K562 (cell line): ENCODE measurements around the gene NVL. TPM values are rescaled to one million over a fixed set of nuclear protein-coding genes. Genes with fewer than 3 reads are reported as not detected.

Experiments used
- ARID1B ChIP-seq: fragments of 450-650 bp; IDR thresholded peaks from 2 replicates; pipeline ENCODE4 v1.6.1; 2016; ENCODE audit warnings: antibody characterized with exemption, mild to moderate bottlenecking, inconsistent platforms
- E2F1 ChIP-seq: sonication (generic); formaldehyde crosslinking; IDR thresholded peaks from 2 replicates; pipeline ENCODE4 v1.8.1; 2023; ENCODE audit warnings: mild to moderate bottlenecking, missing genetic modification reagents, moderate library complexity
- PHF21A ChIP-seq: fragments of 450-650 bp; IDR thresholded peaks from 2 replicates; pipeline ENCODE4 v1.6.1; 2017; ENCODE audit warnings: low read depth, borderline replicate concordance
- RBM34 ChIP-seq: fragments of 200-400 bp; formaldehyde crosslinking; IDR thresholded peaks from 2 replicates; pipeline ENCODE4 v1.6.1; 2018; ENCODE audit warnings: low read length, borderline replicate concordance; ENCODE audit not compliant: insufficient read depth
- TOE1 ChIP-seq, 2 experiments: fragments of 450-650 bp in 1 of 2; sonication (generic) in 1 of 2; formaldehyde crosslinking in 1 of 2; IDR thresholded peaks; 2 replicates each; pipeline versions ENCODE4 v1.7.1 to v1.8.0; 2016 to 2022; ENCODE audit warnings: borderline replicate concordance in 2 of 2, mild to moderate bottlenecking in 2 of 2, antibody characterized with exemption in 1 of 2, inconsistent platforms in 1 of 2, low read depth in 1 of 2, missing genetic modification reagents in 1 of 2, moderate library complexity in 1 of 2
- ZNF639 ChIP-seq, 2 experiments: fragments of 200-800 bp in 1 of 2; sonication (Bioruptor generic) in 1 of 2; sonication (generic) in 1 of 2; formaldehyde crosslinking in 1 of 2; IDR thresholded peaks in 1 of 2; conservative IDR thresholded peaks in 1 of 2; 2 replicates each; pipeline versions ENCODE4 v1.5.0 to v1.6.1; 2016 to 2020; ENCODE audit warnings: missing compliant biosample characterization in 1 of 2, missing genetic modification characterization in 1 of 2, missing genetic modification reagents in 1 of 2
- ZNF77 ChIP-seq: fragments of 250-450 bp; sonication (Bioruptor Pico); IDR thresholded peaks from 2 replicates; pipeline ENCODE4 v1.5.0; 2020
- polyA plus RNA-seq, 8 experiments: library from polyadenylated mRNA; depleted of rRNA in 4 of 8; stranded (reverse) in 5 of 8; unstranded in 3 of 8; fragments of >200 nt; fragmentation: Nextera tagmentation in 2 of 8; fragmentation: Illumina TruSeq in 1 of 8; extraction: Ambion mirVana in 2 of 8; extraction: Trizol in 1 of 8; gene quantifications; 2 replicates each; pipeline versions ENCODE4 v1.2.1 to v1.2.3, GENCODE V29; 2011 to 2014; ENCODE audit warnings: inconsistent platforms in 1 of 8, missing spikeins in 1 of 8
- total RNA-seq, 7 experiments: library from RNA; depleted of rRNA in 6 of 7; stranded (reverse); fragments of >200 nt in 6 of 7; fragmentation: Illumina TruSeq in 2 of 7; extraction: Trizol in 2 of 7; gene quantifications; 2 replicates each; pipeline versions ENCODE4 v1.2.1 to v1.2.3, GENCODE V29; 2011 to 2021; ENCODE audit warnings: low replicate concordance in 1 of 7

NVL gene
- total and polyA plus RNA-seq, 9 of the 15 experiments (the other 6 are each of a cell fraction or from before 2014, with no cell fraction given), result 32.5 to 86.6 (median 62.9) TPM

- TF ChIP-seq ARID1B (no peak), ZNF639 (CRISPR knock-in tag; conservative IDR thresholded peaks at IDR 0.05 in 1 of 2, IDR thresholded peaks at IDR 0.05 in 1 of 2) (no peak), ZNF77 (CRISPR knock-in tag) (no peak), PHF21A (no peak), RBM34 (no peak), TOE1 (IDR thresholded peaks at IDR 0.05; ENCODE audit: borderline replicate concordance) (no peak), TOE1 (CRISPR knock-in tag; IDR thresholded peaks at IDR 0.05; ENCODE audit: borderline replicate concordance, low read depth) (no peak), E2F1 (no peak)
Measured at GRCh38 chr1:224181453-224181810, 148.5 kb downstream of the NVL start (continued).
